GM19455 (cell line): Measurements from ENCODE around the gene CNDP2.
"Not testable (repeated sequence)": the region's sequence is repeated elsewhere in the genome, so short reads cannot be mapped to it uniquely, and the experiment has no call there.

Source experiments
- ATAC-seq: cut with Tn5 transposase; IDR thresholded peaks from one replicate; pipeline ENCODE4 v1.9.1; 2021; ENCODE audit not compliant: unreplicated experiment

CNDP2 gene

DNA sequence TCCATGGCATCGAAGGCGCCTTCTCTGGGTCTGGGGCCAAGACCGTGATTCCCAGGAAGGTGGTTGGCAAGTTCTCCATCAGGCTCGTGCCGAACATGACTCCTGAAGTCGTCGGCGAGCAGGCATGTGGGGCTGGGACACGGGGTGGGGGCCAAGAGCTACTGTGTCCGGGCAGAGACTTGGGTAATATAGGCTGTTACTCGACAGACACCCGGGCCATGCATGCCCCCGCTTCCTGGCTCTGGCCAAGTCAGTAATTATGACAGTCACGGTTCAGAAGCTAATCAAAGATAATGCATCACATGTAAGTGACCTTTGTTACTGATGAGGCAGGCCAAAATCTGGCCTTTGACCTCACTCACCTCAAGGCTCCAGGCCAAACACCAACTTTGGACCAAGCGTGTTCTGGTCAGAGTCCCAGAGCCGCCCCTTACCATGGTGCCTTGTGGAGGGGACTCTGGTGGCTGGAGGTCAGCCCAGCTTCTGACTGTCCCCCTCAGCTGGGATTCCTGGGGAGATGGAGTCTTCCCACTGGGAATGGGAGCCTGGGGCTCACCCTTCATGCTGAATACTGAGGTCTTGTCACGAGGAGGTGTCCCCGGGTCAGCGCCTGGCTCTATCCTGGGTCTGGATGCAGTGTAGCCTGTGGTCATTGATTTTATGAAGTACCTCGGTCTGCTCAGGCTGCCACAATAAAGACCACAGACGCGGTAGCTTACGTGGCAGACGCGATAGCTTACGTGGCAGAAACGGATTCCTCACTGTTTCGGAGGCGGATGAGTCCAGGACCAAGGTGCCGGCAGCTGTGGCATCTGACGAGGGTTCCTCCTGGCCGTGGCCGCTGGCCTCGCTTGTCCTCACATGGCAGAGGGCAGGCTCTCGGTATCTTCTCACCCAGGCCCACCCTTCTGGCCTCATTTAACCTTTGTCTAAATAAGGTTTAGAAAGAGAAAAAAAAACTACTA, 20.4 kb downstream of the CNDP2 start:
- ATAC-seq: no peak

DNA sequence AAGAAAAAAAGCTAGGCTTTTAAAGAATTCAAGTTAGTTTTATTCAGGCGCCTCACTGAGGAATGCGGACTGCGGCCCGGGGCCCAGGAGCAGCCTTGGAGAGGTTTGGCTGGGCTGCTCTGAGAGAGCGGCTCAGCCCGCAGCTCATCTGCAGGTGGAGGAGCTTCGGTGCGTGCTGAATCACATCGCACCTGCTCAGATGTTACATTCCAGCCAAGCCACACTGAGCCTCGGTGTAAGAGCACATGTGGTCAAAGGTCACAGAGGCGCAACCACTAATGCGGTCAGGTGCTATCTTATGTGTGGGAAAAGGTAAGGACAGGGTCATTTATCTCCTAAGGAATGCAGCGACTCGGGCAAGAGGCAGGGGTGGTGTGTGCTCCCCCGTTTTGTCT, 21.1 kb downstream of the CNDP2 start:
- no peak for ATAC-seq

DNA sequence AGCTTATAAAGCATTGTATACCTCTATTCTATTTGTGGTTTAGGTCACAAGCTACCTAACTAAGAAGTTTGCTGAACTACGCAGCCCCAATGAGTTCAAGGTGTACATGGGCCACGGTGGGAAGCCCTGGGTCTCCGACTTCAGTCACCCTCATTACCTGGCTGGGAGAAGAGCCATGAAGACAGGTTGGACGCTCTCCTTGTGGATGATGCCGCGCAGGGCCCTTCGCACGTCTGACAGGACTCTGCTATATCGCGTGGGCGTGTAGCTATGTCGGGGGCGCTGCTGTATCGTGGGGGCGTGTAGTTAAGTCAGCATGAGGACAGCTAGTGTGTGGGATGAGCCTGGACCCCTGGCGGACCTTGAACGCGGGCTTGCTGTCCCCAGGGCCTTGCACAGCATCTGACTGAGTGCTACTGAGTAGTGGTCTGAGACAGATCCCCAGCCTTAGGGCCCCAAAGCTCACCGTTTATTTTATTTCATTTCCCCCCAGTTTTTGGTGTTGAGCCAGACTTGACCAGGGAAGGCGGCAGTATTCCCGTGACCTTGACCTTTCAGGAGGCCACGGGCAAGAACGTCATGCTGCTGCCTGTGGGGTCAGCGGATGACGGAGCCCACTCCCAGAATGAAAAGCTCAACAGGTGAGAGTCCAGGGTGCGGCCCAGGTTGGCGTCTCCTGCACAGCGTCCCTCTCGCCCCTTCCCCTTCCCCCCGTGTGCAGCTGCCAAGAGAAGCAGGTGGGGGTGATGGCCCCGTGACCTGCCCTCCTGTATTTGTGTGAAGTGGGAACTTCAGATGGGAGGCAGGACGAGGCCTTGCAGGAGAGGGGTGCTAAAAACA, 22.5 kb downstream of the CNDP2 start:
- no peak for ATAC-seq

- no peak for ATAC-seq
Observed at GRCh38 chr18:74519320-74520095, 23.3 kb downstream of the CNDP2 start.

GRCh38 chr18:74520096-74520833, 24.1 kb downstream of the CNDP2 start:
- no peak for ATAC-seq

DNA sequence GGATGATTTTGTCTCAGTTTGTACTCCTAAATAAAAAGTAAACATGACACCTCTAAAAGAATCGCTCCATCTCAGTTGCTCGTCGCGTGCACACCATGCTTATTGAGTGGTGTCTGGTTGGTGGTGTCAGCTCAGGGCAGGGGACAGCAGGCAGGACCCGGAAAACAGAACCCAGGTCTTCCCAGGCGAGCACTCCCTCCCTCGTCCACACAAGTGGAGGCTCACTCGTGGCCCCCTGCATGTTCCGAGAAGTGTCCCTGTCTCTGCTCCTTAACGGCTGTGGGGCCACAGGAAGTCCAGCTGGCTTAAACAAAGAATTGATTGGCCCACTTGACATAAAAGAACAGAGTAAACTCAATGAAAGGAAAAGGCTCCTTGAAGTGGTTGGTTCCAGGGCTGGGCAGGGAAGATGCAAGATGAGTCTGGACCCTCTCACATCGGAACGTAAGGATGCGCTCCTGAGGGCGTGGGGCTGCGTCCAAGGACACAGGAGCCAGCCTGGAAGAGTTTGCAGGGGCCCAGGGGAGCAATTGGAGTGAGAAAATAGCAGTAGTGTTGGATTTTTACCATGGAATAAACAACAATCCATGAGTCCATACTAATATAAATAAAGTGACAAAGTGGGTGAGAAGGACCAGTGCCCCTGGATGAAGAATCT, 25.0 kb downstream of the CNDP2 start:
- ATAC-seq: no peak

DNA sequence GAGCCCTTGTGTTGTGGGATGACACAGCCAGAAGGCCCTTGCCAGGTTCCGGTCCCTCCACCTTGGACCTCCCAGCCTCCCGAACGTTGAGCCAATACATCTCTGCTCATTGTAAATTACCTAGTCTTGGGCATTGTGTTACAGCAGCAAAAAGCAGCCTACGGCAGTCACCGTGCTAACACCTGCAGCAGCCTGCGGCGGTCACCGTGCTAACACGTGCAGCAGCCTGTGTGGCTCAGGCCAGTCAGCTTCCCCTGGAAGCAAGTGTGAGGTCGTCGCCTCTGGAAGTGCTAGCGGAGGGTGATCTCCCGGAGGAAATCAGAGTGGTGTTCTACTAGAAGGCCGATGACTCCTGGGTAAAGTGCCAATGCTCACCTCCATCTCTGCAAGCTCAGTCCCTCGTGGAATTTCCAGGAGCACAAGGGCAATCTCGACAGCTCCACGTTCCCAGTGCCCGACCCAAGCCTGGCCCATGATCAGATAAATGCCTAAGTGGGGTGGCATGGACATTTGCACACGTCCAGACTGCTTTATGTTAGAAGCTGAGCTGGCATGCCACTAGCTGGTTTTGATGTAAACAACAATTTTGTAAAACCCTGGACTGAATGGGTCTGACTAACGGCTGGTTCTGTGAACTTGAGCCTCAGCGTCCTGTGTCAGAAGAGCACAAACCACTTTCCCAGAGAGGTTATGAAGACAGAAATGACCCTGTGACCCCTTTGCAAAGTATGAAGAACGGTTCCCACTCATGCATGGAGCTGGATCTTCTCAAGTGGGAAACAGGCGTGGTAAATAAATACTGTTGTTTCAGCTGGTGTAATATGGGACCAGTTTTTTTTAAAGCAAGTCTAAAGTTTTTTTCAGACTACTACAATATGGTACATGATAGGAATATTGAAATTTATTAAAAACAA, 26.7 kb downstream of the CNDP2 start:
- no peak for ATAC-seq

- ATAC-seq: no peak
Observed at GRCh38 chr18:74524097-74524496, 27.9 kb downstream of the CNDP2 start.

- not testable (repeated sequence) for ATAC-seq
Observed at GRCh38 chr18:74524915-74525314, 28.8 kb downstream of the CNDP2 start.

DNA sequence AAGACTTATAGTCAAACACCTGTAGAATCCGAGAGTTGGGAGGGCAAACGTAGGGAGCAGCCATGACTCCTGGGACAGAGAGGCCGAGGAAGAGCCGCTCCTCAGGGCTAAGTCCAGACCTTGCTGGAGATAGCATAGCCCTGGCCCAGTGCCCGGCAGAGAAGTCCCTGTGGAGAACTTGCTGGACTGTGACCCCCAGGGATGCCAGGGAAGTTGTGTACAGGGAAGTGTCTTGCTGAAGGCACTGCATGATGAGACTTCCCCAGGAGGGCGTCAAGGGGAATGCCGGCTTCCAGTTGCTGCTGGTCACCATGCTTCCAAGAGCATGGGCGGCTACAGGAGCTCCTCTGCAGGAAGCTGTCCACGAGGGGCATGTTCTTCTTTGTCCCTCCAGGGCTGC, 29.6 kb downstream of the CNDP2 start:
- no peak for ATAC-seq

GRCh38 chr18:74526488-74526887, 30.3 kb downstream of the CNDP2 start:
- no peak for ATAC-seq

GRCh38 chr18:74528478-74528877, 32.3 kb downstream of the CNDP2 start:
- peak; percentile 61 for ATAC-seq

- no peak for ATAC-seq
Observed at GRCh38 chr18:74528913-74529312, 32.8 kb downstream of the CNDP2 start.

DNA sequence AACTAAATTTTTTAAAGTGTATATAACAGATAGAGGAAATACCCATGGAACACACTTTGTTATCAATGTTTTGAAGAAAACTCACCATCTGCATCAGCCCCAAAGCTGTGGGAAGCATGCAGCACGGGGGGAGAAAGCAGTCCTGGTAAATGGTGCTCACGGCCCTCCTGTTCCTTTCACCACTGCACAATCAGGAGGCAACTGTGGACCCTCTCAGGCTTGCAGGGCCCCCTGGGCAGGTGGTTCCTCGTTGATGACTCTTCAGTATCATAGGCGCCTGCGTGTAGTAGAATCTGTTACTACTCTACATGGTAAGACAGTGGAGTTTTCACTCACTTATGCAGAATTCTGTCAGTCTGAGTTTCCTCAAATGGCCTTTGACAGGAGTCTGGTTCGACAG, 33.2 kb downstream of the CNDP2 start:
- ATAC-seq: no peak

DNA sequence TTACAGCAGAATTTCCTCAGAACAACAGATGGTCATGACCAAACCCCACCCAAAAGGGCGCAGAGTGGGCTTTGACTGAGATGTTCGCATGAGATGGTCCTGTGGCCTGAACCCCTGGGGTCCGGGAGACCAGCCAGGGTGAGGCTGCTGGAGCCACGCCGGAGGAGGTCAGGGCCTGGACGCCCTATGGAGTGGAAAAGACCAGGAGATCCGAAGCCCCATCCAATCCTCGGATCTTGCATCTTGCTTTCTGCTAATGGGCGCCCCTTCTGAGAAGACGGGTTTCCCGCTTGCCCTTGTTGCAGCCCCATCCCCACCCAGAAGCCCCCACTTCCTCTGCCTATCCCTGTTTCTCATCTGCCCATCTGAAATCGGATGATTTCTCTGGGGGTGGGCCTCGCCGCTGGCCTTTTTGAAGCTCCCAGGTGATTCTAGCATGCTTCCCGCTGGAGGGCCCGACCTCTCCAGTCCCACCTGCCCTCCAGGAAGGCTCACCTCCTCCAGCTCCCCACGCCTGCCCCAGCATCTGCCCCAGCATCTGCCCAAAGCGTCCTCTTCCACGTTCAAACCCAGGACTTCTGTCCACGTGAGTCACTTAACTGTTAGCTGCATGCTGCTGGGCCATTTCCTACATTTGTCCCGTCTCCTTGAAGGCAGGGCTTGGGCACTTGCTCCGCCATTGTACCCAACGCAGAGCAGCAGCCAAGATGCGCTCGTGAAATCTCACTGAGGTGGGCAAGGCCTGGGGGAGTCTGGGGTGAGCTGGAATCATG, 33.8 kb downstream of the CNDP2 start:
- ATAC-seq: no peak

GRCh38 chr18:74530584-74530862, 34.4 kb downstream of the CNDP2 start:
- no peak for ATAC-seq

DNA sequence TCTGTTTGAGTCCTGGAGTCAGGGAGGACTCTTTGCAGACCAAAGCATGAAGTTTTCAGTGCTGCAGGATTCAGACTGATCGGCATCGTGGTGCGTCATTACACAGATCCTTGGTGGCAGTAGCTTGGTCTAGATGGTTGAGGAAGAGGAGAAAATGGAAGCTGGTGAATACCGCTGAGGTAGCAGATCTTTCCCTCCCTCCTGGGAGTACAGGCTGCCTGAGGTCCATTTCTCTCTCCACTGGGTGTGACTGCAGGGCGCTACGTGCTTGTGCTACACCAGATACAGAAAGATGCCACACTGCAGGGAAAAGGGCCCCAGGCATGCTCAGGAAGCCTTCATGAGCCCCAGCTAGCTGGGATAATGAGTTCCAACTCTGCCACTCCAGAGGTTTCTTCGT, 34.9 kb downstream of the CNDP2 start:
- ATAC-seq: no peak

DNA sequence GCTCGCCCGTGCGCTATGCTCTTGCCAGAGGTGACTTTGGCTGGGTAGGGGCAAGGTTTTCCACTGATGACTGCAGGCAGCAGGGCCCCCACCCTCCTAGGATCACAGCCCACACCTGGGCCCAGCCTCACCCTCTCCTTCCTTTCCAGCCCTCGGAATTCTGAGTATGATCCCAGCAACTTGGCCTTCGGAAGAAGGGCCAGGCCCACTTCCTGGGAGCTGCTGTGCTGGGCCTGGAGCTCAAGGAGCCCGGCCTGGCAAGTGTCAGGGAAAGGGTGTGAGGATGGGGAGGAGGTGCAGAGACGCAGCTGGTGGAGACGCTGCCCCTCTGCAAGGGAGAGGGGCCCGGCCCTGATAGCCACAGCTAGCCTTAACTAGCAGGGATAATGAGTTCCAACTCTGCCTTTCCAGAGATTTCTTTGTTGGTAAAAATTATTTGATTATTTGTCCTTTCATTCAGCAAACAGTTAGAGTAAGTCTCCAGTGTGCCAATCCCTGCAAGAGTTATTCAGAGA, 36.4 kb downstream of the CNDP2 start:
- ATAC-seq: no peak
